Keratinocyte (primary cell): ENCODE results near the gene PCGF1.
A peak's percentile ranks its signal among the peaks of the same experiment; 100 is the strongest.

Experiments used
- CTCF ChIP-seq, 3 experiments: IDR thresholded peaks in 1 of 3; conservative IDR thresholded peaks in 1 of 3; optimal IDR thresholded peaks in 1 of 3; 2 replicates in 2 of 3; 3 replicates in 1 of 3; pipeline versions ENCODE3 to v1.5.1; 2011; ENCODE audit warnings: low read length in 3 of 3, mild to moderate bottlenecking in 3 of 3, moderate library complexity in 2 of 3, control low read depth in 1 of 3, inconsistent platforms in 1 of 3; ENCODE audit not compliant: insufficient read depth in 2 of 3; ENCODE audit errors: extremely low read depth in 1 of 3
- EZH2 ChIP-seq: IDR thresholded peaks from one replicate; pipeline ENCODE4 v1.6.1; 2012; ENCODE audit warnings: inconsistent platforms, mild to moderate bottlenecking, low read length, moderate library complexity

GRCh38 chr2:74513605-74514367, 6.3 kb upstream of the PCGF1 start:
- no peak for TF ChIP-seq CTCF (optimal IDR thresholded peaks at IDR 0.05 in 1 of 3, IDR thresholded peaks at IDR 0.05 in 1 of 3, conservative IDR thresholded peaks at IDR 0.05 in 1 of 3; ENCODE audit: extremely low read depth in 1 of 3, insufficient read depth in 2 of 3, low read length in 3 of 3)
- TF ChIP-seq EZH2: peak; percentile 91
